SK-N-SH treated with all-trans-retinoic acid at 6 μM for 48 hours (cell line): ENCODE results near the gene ARL4C.

ENCODE experiments used
- ARNTL ChIP-seq: fragments of 450-650 bp; formaldehyde crosslinking; IDR thresholded peaks from 2 replicates; pipeline ENCODE4 v1.5.0; 2020; ENCODE audit warnings: low read depth, mild to moderate bottlenecking, moderate library complexity, borderline replicate concordance
- CREB5 ChIP-seq: fragments of 250-450 bp; sonication (Bioruptor Pico); IDR thresholded peaks from 2 replicates; pipeline ENCODE4 v1.5.1; 2020; ENCODE audit warnings: low read depth, mild to moderate bottlenecking, moderate library complexity
- CSDC2 ChIP-seq: fragments of 250-450 bp; sonication (Bioruptor Pico); IDR thresholded peaks from 2 replicates; pipeline ENCODE4 v1.5.0; 2020; ENCODE audit warnings: mild to moderate bottlenecking, moderate library complexity
- PATZ1 ChIP-seq: fragments of 250-450 bp; sonication (Bioruptor Pico); IDR thresholded peaks from 2 replicates; pipeline ENCODE4 v1.8.0; 2020; ENCODE audit warnings: mild to moderate bottlenecking, moderate library complexity, borderline replicate concordance
- SNAI2 ChIP-seq: fragments of 250-450 bp; sonication (Bioruptor Pico); IDR thresholded peaks from 2 replicates; pipeline ENCODE4 v1.5.0; 2020; ENCODE audit warnings: mild to moderate bottlenecking, moderate library complexity
- TSHZ2 ChIP-seq: fragments of 250-450 bp; sonication (Bioruptor Pico); IDR thresholded peaks from 2 replicates; pipeline ENCODE4 v1.5.0; 2020; ENCODE audit warnings: mild to moderate bottlenecking, moderate library complexity
- ZC3H10 ChIP-seq: fragments of 250-450 bp; sonication (Bioruptor Pico); IDR thresholded peaks from 2 replicates; pipeline ENCODE4 v1.5.1; 2021; ENCODE audit warnings: mild to moderate bottlenecking, moderate library complexity
- ZFP3 ChIP-seq: fragments of 250-450 bp; sonication (Bioruptor Pico); IDR thresholded peaks from 2 replicates; pipeline ENCODE4 v1.5.0; 2020; ENCODE audit warnings: mild to moderate bottlenecking, moderate library complexity
- ZFP30 ChIP-seq: fragments of 450-650 bp; formaldehyde crosslinking; IDR thresholded peaks from 2 replicates; pipeline ENCODE4 v1.5.0; 2022; ENCODE audit warnings: mild to moderate bottlenecking, moderate library complexity
- ZNF8 ChIP-seq: fragments of 450-650 bp; formaldehyde crosslinking; IDR thresholded peaks from 2 replicates; pipeline ENCODE4 v1.5.0; 2020; ENCODE audit warnings: mild to moderate bottlenecking, moderate library complexity

GRCh38 chr2:234492717-234493485 lies 4.0 kb downstream of the ARL4C start:
- TF ChIP-seq ZNF8 (CRISPR knock-in tag) (no peak), ZC3H10 (CRISPR knock-in tag) (no peak), ARNTL (CRISPR knock-in tag) (no peak), ZFP3 (CRISPR knock-in tag) (no peak), PATZ1 (no peak), CSDC2 (no peak), TSHZ2 (CRISPR knock-in tag) (no peak), ZFP30 (CRISPR knock-in tag) (no peak), SNAI2 (CRISPR knock-in tag) (no peak), CREB5 (CRISPR knock-in tag) (no peak)
